ENCODE results near the gene UNC5A. TPM values are rescaled to one million over a fixed set of nuclear protein-coding genes. Genes with fewer than 3 reads are reported as not detected.

UNC5A gene
- total RNA-seq, 1 donor from 2014 or later, result 1.7 TPM

GRCh38 chr5:176825957-176826356 lies 15.6 kb downstream of the UNC5A start:
- H3K27me3 Mint-ChIP-seq, result peaks cover 38% of the 10 kb centered on the region
- H3K36me3 Mint-ChIP-seq, result no peaks in the 10 kb centered on the region
- H3K4me1 Mint-ChIP-seq (ENCODE audit: unreplicated experiment), result peaks cover 4% of the 10 kb centered on the region
- H3K27ac Mint-ChIP-seq, result no peak overlapping the region
- H3K4me3 Mint-ChIP-seq, result no peak overlapping the region
- DNase-seq (ENCODE audit: extremely low spot score, unreplicated experiment), result no peak
- no peak for TF ChIP-seq CTCF (conservative IDR thresholded peaks at IDR 0.05)
- H3K9me3 Mint-ChIP-seq, result no peaks in the 10 kb centered on the region

- Mint-ChIP-seq H3K4me3 (no peak overlapping the region), H3K27ac (no peak overlapping the region), H3K9me3 (no peaks in the 10 kb centered on the region), H3K36me3 (no peaks in the 10 kb centered on the region), H3K4me1 (ENCODE audit: unreplicated experiment) (peaks cover under 1% of the 10 kb centered on the region), H3K27me3 (peaks cover 32% of the 10 kb centered on the region)
- no peak for TF ChIP-seq CTCF (conservative IDR thresholded peaks at IDR 0.05)
- DNase-seq (ENCODE audit: extremely low spot score, unreplicated experiment), result no peak
These were observed 17.5 kb downstream of the UNC5A start for GRCh38 chr5:176827736-176828414.

GRCh38 chr5:176829320-176829719 lies 19.0 kb downstream of the UNC5A start:
- H3K36me3 Mint-ChIP-seq, result no peaks in the 10 kb centered on the region
- no peak overlapping the region for H3K4me3 Mint-ChIP-seq
- H3K27ac Mint-ChIP-seq, result no peak overlapping the region
- no peaks in the 10 kb centered on the region for H3K4me1 Mint-ChIP-seq (ENCODE audit: unreplicated experiment)
- H3K9me3 Mint-ChIP-seq, result no peaks in the 10 kb centered on the region
- DNase-seq (ENCODE audit: extremely low spot score, unreplicated experiment), result no peak
- peaks cover 30% of the 10 kb centered on the region for H3K27me3 Mint-ChIP-seq
- TF ChIP-seq CTCF (conservative IDR thresholded peaks at IDR 0.05), result no peak

GRCh38 chr5:176830422-176830994 lies 20.1 kb downstream of the UNC5A start:
- Mint-ChIP-seq H3K27me3 (peaks cover 29% of the 10 kb centered on the region), H3K36me3 (no peaks in the 10 kb centered on the region), H3K4me1 (ENCODE audit: unreplicated experiment) (no peaks in the 10 kb centered on the region), H3K9me3 (no peaks in the 10 kb centered on the region), H3K27ac (no peak overlapping the region), H3K4me3 (no peak overlapping the region)
- no peak for DNase-seq (ENCODE audit: extremely low spot score, unreplicated experiment)
- TF ChIP-seq CTCF (conservative IDR thresholded peaks at IDR 0.05), result no peak

GRCh38 chr5:176830995-176831423 lies 20.6 kb downstream of the UNC5A start:
- Mint-ChIP-seq H3K4me1 (ENCODE audit: unreplicated experiment) (no peaks in the 10 kb centered on the region), H3K4me3 (no peak overlapping the region), H3K27ac (no peak overlapping the region), H3K9me3 (no peaks in the 10 kb centered on the region), H3K27me3 (peaks cover 29% of the 10 kb centered on the region), H3K36me3 (no peaks in the 10 kb centered on the region)
- TF ChIP-seq CTCF (conservative IDR thresholded peaks at IDR 0.05), result no peak
- no peak for DNase-seq (ENCODE audit: extremely low spot score, unreplicated experiment)
